K562 (cell line): ENCODE data around the gene PAF1. TPM values are rescaled to one million over a fixed set of nuclear protein-coding genes. Genes with fewer than 3 reads are reported as not detected.

Experiments
- CBFA2T2 ChIP-seq: fragments of 450-650 bp; conservative IDR thresholded peaks from 2 replicates; pipeline ENCODE4 v1.6.1; 2017; ENCODE audit warnings: mild to moderate bottlenecking
- EP300 ChIP-seq: IDR thresholded peaks from 2 replicates; pipeline ENCODE4 v1.6.1; 2012; ENCODE audit warnings: low read length, improper control_type of control experiment
- HMG20B ChIP-seq: fragments of 250-450 bp; sonication (Bioruptor Pico); IDR thresholded peaks from 2 replicates; pipeline ENCODE4 v1.5.0; 2021; ENCODE audit warnings: mild to moderate bottlenecking
- IRF2 ChIP-seq: sonication (generic); formaldehyde crosslinking; IDR thresholded peaks from 2 replicates; pipeline ENCODE4 v1.8.1; 2022; ENCODE audit warnings: mild to moderate bottlenecking, missing genetic modification reagents
- KAT8 ChIP-seq: fragments of 450-650 bp; IDR thresholded peaks from 2 replicates; pipeline ENCODE4 v1.6.1; 2016; ENCODE audit warnings: low read depth, mild to moderate bottlenecking
- MYBL2 ChIP-seq, 2 experiments: fragments of 450-650 bp in 1 of 2; sonication (generic) in 1 of 2; formaldehyde crosslinking in 1 of 2; IDR thresholded peaks; 2 replicates each; pipeline versions ENCODE4 v1.6.1 to v1.8.1; 2017 to 2022; ENCODE audit warnings: borderline replicate concordance in 1 of 2, inconsistent platforms in 1 of 2, low read depth in 1 of 2, mild to moderate bottlenecking in 1 of 2, missing genetic modification reagents in 1 of 2, moderate library complexity in 1 of 2
- PTBP1 ChIP-seq: fragments of 200-400 bp; formaldehyde crosslinking; IDR thresholded peaks from 2 replicates; pipeline ENCODE4 v1.6.1; 2017; ENCODE audit warnings: low read depth, low read length
- RBM14 ChIP-seq: fragments of 200-400 bp; formaldehyde crosslinking; IDR thresholded peaks from 2 replicates; pipeline ENCODE4 v1.6.1; 2018; ENCODE audit warnings: low read depth, mild to moderate bottlenecking, low read length, moderate library complexity, borderline replicate concordance; ENCODE audit not compliant: insufficient read depth
- SMARCB1 ChIP-seq: IDR thresholded peaks from 2 replicates; pipeline ENCODE4 v1.6.1; 2011; ENCODE audit warnings: improper control_type of control experiment, low read depth; ENCODE audit not compliant: insufficient read length
- ZNF76 ChIP-seq: fragments of 250-450 bp; sonication (Bioruptor Pico); IDR thresholded peaks from 2 replicates; pipeline ENCODE4 v1.4.0; 2020; ENCODE audit warnings: mild to moderate bottlenecking, moderate library complexity, borderline replicate concordance
- polyA plus RNA-seq, 8 experiments: library from polyadenylated mRNA; depleted of rRNA in 4 of 8; stranded (reverse) in 5 of 8; unstranded in 3 of 8; fragments of >200 nt; fragmentation: Nextera tagmentation in 2 of 8; fragmentation: Illumina TruSeq in 1 of 8; extraction: Ambion mirVana in 2 of 8; extraction: Trizol in 1 of 8; gene quantifications; 2 replicates each; pipeline versions ENCODE4 v1.2.1 to v1.2.3, GENCODE V29; 2011 to 2014; ENCODE audit warnings: inconsistent platforms in 1 of 8, missing spikeins in 1 of 8
- total RNA-seq, 7 experiments: library from RNA; depleted of rRNA in 6 of 7; stranded (reverse); fragments of >200 nt in 6 of 7; fragmentation: Illumina TruSeq in 2 of 7; extraction: Trizol in 2 of 7; gene quantifications; 2 replicates each; pipeline versions ENCODE4 v1.2.1 to v1.2.3, GENCODE V29; 2011 to 2021; ENCODE audit warnings: low replicate concordance in 1 of 7
- TF ChIP-seq, protein P1 (sequence below): fragments of 450-650 bp; IDR thresholded peaks from 2 replicates; pipeline ENCODE4 v1.6.1; 2016
- TF ChIP-seq, protein P2 (sequence below): fragments of 450-650 bp; IDR thresholded peaks from 2 replicates; pipeline ENCODE4 v1.6.1; 2018; ENCODE audit warnings: mild to moderate bottlenecking, low read depth; ENCODE audit not compliant: partially characterized antibody
- TF ChIP-seq, protein P3 (sequence below): sonication (generic); formaldehyde crosslinking; IDR thresholded peaks from 2 replicates; pipeline ENCODE4 v1.8.0; 2022; ENCODE audit warnings: mild to moderate bottlenecking, missing genetic modification reagents
- TF ChIP-seq, protein P4 (sequence below): sonication (generic); formaldehyde crosslinking; IDR thresholded peaks from 2 replicates; pipeline ENCODE4 v1.8.1; 2023; ENCODE audit warnings: mild to moderate bottlenecking, missing genetic modification reagents

The PAF1 gene
- total and polyA plus RNA-seq, 9 of the 15 experiments (the other 6 are each of a cell fraction or from before 2014, with no cell fraction given): 1.5 to 45.0 (median 33.8) TPM

DNA sequence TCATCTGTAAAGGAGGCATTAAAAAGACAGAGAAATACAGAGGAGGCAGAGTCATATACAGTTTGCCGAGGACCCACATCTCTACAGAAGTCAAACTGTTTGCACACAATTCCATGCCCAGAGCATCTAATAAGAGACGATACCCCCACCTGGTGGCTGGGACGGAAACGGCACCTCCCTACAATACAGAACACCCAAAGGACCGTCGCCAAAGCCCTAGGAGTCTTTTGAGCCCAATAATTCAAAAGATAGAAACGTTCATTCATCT, 20.9 kb upstream of the PAF1 start (continued):
- no peak for TF ChIP-seq MYBL2 (IDR thresholded peaks at IDR 0.05; ENCODE audit: low read depth)
- TF ChIP-seq MYBL2 (CRISPR knock-in tag; IDR thresholded peaks at IDR 0.05; ENCODE audit: borderline replicate concordance): no peak
- no peak for TF ChIP-seq SMARCB1
- TF ChIP-seq, protein P1, sequence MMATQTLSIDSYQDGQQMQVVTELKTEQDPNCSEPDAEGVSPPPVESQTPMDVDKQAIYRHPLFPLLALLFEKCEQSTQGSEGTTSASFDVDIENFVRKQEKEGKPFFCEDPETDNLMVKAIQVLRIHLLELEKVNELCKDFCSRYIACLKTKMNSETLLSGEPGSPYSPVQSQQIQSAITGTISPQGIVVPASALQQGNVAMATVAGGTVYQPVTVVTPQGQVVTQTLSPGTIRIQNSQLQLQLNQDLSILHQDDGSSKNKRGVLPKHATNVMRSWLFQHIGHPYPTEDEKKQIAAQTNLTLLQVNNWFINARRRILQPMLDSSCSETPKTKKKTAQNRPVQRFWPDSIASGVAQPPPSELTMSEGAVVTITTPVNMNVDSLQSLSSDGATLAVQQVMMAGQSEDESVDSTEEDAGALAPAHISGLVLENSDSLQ: no peak
- TF ChIP-seq RBM14: no peak
- no peak for TF ChIP-seq KAT8
- TF ChIP-seq IRF2: no peak
- no peak for TF ChIP-seq CBFA2T2
- TF ChIP-seq, protein P2, sequence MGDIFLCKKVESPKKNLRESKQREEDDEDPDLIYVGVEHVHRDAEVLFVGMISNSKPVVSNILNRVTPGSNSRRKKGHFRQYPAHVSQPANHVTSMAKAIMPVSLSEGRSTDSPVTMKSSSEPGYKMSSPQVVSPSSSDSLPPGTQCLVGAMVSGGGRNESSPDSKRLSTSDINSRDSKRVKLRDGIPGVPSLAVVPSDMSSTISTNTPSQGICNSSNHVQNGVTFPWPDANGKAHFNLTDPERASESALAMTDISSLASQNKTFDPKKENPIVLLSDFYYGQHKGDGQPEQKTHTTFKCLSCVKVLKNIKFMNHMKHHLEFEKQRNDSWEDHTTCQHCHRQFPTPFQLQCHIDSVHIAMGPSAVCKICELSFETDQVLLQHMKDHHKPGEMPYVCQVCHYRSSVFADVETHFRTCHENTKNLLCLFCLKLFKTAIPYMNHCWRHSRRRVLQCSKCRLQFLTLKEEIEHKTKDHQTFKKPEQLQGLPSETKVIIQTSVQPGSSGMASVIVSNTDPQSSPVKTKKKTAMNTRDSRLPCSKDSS: no peak
- TF ChIP-seq, protein P3, sequence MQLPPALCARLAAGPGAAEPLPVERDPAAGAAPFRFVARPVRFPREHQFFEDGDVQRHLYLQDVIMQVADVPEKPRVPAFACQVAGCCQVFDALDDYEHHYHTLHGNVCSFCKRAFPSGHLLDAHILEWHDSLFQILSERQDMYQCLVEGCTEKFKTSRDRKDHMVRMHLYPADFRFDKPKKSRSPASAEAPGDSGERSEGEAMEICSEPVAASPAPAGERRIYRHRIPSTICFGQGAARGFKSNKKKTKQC (CRISPR knock-in tag): no peak
- no peak for TF ChIP-seq HMG20B
- TF ChIP-seq PTBP1: no peak
- no peak for TF ChIP-seq ZNF76 (CRISPR knock-in tag)
- TF ChIP-seq, protein P4, sequence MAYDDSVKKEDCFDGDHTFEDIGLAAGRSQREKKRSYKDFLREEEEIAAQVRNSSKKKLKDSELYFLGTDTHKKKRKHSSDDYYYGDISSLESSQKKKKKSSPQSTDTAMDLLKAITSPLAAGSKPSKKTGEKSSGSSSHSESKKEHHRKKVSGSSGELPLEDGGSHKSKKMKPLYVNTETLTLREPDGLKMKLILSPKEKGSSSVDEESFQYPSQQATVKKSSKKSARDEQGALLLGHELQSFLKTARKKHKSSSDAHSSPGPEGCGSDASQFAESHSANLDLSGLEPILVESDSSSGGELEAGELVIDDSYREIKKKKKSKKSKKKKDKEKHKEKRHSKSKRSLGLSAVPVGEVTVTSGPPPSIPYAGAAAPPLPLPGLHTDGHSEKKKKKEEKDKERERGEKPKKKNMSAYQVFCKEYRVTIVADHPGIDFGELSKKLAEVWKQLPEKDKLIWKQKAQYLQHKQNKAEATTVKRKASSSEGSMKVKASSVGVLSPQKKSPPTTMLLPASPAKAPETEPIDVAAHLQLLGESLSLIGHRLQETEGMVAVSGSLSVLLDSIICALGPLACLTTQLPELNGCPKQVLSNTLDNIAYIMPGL (CRISPR knock-in tag): no peak
- TF ChIP-seq EP300: no peak
